Stimulated activated CD8-positive, alpha-beta memory T cell treated with anti-CD3 and anti-CD28 coated beads, Interleukin-4, amount 100 ng/mL, for 24 hours (primary cell): ENCODE results near the gene BCAS1.

Source experiments
- DNase-seq: peaks from one replicate; pipeline ENCODE4 v3.0.0-alpha.2; 2020; ENCODE audit warnings: low read depth

BCAS1 gene

DNA sequence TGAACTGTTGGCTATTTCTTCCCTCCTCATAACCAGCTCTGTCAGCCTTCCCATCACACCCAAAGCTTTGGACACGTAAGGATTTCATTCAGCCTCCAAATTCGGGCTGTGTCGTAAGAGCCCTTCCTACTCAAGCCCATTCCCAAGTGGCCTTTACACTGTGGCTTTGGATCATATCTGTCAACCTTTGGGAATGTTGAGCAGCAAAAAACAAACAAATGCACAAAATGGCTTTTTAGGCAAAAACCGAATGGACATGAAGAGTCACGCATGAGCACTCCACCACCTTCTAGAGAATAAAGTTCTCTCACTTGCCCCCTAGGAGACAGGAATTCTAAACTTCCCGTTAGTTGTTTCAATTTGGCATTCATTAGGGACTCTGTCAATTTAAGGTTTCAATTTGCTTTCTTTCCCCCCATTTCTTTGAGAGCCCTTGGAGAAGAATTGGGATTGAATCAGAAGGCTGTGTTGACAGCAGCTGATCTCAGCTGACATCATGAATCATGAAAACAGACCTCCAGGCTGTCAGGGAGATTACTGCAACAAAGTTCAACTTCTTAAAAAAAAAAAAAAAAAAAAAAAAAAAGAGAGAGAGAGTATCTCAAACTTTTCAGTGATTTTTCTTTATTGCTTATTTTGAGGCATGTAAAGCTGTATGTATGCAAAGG lies 110.3 kb downstream of the BCAS1 start:
- no peak for DNase-seq

- DNase-seq, result no peak
Observed at GRCh38 chr20:53958260-53958659, 112.1 kb downstream of the BCAS1 start.

GRCh38 chr20:53957451-53958172 lies 112.8 kb downstream of the BCAS1 start:
- no peak for DNase-seq

- DNase-seq, result no peak
Observed at GRCh38 chr20:53956013-53956715, 114.2 kb downstream of the BCAS1 start.

DNA sequence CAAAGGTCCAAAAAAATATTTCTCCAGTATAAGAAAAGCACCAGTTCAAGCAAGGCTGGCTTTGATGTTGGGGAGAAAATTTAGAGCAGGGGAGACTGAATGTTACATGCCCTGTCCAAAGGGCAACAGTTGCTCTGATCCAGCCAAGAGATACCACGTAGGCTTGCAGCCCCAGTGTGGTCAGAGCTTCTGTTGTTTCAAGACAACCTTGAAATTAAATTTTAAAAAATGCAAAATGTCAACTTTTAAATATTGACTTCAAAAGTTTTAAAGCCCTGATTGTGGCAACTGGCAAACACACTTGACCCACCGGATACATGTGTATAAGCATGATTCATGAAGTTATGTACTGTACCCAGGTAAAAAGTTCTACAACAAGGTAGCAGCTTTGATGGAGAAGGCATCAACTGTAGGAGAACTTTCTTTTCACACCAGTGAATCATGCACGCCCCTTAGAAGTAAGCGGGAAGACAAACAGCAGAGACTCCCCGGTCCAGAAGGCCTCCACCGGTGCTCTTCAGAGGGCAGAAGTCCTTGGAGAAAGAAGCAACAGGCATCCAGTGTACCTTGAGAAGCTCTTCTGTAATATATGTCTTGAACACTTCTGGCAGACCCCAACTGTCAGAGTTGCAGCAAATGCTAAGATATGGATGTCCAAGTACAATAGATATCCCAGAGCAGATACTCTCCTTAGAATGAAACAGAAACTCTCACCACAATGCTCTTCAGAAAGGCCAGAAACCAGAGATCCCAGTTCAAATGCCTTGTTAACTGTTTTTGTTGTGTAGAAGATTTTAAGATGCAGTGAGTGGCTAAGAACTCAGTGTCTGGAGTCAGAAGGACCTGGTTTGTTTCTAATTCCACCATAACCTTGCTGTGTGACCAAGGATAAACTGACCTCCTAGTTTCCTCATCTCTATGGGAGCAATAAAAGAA lies 115.4 kb downstream of the BCAS1 start:
- DNase-seq, result no peak

GRCh38 chr20:53952528-53953096 lies 117.8 kb downstream of the BCAS1 start:
- DNase-seq, result no peak

GRCh38 chr20:53950578-53950977 lies 119.8 kb downstream of the BCAS1 start:
- no peak for DNase-seq

GRCh38 chr20:53950031-53950430 lies 120.4 kb downstream of the BCAS1 start:
- no peak for DNase-seq

- DNase-seq, result peak; percentile 52
Observed at GRCh38 chr20:53949319-53949839, 121.0 kb downstream of the BCAS1 start.

GRCh38 chr20:53948383-53949318 lies 121.7 kb downstream of the BCAS1 start:
- DNase-seq, result no peak

- no peak for DNase-seq
Observed at GRCh38 chr20:53947501-53948195, 122.7 kb downstream of the BCAS1 start.

DNA sequence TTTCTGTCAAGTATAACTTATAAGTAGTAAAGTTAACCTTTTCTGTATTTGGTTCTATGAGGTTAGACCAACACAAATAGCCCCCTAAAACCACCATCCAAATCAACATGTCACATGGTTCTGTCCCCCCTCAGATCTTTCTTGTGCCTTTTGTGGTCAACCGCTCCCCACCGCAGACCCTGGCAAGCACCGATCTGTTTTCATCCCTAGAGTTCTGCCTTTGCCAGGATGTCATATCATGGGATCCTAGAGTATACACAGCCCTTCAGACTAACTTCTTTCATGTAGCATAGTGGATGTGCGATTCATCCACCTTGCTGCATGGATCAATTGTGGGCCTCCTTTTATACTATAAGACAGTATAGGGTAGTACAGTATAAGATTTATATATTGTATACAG lies 124.3 kb downstream of the BCAS1 start:
- no peak for DNase-seq

DNA sequence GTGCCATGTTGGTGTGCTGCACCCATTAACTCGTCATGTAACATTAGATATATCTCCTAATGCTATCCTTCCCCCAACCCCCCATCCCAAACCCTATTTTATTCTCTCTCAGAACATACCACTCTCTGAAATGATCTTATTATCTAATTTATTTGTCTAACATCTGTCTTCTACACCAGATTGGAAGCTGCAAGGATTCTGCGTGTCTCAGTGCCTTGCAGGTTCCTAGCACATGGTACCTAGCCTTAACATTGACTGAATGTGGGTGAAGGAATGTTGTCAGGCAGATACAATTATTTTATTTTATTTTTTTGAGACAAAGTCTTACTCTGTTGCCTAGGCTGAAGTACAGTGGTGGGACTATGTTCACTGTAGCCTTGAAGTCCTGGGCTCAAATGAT lies 124.9 kb downstream of the BCAS1 start:
- no peak for DNase-seq

GRCh38 chr20:53944796-53945195 lies 125.6 kb downstream of the BCAS1 start:
- DNase-seq, result no peak

DNA sequence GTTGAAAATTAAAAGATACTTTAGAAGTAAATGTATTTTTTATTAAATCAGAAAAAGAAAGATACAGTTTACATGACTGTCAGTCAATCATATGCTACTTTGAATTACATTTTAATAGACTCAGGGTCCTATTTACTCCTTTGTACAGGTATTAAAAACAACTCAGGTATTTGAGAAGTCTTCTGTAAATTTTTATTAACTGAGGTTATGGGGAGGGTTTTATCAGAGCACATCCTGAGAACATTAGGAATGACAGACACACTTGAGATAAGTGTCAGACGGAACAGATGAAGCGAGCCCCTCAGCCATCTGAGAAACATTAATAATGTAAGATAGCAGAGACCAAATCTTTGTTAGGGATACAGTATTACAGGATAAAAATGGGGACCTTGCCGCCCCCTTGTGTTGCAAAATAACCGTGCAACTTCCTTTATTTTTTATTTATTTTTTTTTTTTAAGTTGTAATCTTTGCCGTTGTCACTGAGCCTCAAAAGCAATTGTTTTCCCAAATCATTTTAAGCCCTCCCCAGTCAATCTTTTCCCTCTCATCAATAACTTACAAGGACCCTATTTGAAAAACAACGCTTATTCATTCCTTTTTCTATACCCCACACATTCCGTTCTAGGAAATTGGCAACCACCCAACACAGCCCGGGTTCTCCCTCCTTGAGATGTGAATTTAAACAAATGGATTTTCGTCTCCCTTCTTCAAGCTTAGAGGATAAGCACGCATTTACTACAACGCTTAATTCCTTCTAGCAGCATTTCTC lies 126.7 kb downstream of the BCAS1 start:
- no peak for DNase-seq

DNA sequence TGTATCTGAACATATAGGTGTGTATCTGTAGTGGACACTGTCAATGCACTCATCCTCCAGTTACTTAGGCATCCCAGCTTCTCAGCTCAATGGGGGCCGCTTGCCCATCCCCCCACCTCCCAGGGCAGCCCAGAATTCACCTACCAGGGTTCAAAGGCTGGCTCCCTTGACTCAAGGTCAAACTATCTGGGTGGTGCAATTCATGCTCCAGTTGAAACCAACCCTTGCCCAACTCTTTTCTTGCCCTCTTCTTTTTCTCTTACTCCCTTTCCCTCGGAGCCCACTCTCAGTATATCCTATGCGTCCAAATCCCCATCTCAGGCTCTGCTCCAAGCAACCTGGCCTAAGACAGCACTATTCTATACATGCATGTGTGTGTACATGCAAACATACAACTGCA lies 127.4 kb downstream of the BCAS1 start:
- DNase-seq, result no peak

DNA sequence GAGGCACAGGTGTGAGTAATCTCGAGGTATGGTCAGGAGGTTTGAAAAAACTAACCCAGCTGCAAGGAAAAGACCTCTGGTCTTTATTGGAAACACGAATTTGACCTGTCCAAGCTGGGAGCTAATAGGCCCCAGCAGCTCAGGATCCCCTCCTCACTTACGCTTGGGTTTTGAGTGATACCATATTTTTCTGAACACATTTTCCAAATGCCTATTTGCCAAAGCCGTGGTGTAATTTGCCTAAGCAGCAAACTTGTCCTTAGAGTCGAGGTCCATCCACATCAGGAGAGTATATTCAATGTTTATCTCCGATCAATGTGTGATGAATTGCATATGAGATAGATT lies 128.0 kb downstream of the BCAS1 start:
- no peak for DNase-seq

DNA sequence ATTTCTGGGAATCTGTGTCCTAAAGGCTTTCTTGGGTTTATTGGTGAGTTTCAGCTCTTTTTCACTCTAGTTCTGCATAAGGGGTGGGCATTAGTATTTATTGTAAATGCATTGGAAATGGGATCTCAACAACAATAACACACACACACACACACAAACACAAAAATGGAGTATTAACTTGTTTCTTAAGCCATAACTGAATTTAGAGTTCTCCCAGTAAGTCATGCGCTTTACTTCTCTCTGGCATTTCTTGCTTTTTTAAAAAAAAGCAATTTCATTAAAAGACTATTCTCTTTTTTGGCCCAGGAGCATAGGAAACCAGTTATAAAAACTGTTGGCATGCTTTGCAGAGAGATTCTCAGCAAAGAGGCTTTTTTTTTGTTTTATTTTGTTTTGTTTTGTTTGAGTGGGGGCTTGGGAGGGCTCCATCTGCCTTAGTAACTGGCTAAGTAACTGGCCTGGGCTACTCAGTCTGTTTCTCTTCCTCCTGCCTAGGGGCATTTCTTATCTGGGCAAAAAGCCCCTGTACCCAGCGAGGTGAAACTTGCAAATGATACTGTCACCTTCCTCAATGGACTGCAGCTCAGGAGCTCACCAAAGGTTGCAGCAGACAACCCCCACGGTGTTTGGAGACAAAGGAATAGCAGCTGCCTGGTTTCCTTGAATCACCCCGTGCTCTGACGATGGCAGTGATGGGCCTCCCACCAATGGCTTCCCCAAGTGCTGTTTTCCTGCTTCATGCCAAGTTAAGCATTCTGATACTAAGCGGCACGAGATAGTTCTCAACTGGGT lies 128.5 kb downstream of the BCAS1 start:
- no peak for DNase-seq
